ENCODE results near the gene SHC3. TPM values are rescaled to one million over a fixed set of nuclear protein-coding genes. Genes with fewer than 3 reads are reported as not detected.

Gene SHC3
- total and polyA plus RNA-seq, 2 of the 4 experiments (the other 2 are of a cell fraction): 4.5 to 13.3 TPM

DNA sequence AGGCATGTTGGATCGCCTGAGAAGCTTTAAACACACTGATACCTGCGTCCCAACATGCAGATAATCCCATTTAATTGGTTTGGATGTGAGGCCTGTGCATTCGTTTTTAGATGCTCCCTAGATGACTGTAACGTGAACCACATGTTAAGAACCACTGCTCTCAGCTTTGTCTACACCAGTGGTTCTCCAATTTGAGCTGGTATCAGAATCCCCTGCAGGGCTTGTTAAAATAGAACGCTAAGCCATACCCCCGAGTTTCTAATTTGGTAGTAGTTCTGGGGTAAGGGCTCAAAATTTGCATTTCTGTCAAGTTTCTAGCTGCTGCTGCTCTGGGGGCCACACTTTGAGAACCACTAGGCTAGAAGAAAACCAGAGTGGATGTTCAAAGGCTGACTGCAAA, 112.7 kb downstream of the SHC3 start:
- H2BK20ac ChIP-seq (ENCODE audit: low read depth, low read length): no peak overlapping the region
- H3K4me1 ChIP-seq (ENCODE audit: control insufficient read depth, insufficient read depth, low read length): no peaks in the 10 kb centered on the region
- no peak overlapping the region for H4K91ac ChIP-seq (ENCODE audit: insufficient read depth, low read depth, low read length)
- BruUV-seq (replicated peaks): no TSS peak
- H4K20me1 ChIP-seq (ENCODE audit: insufficient read depth, low read length): no peaks in the 10 kb centered on the region
- no peaks in the 10 kb centered on the region for H3K9me1 ChIP-seq (ENCODE audit: insufficient read depth, low read length)
- no peak overlapping the region for H3K23ac ChIP-seq (ENCODE audit: low read depth, low read length)
- no peak overlapping the region for H3K56ac ChIP-seq (ENCODE audit: extremely low read depth, insufficient read depth, low read length)
- no peak overlapping the region for H2AK5ac ChIP-seq (ENCODE audit: low read depth, low read length)
- H4K8ac ChIP-seq (ENCODE audit: low read depth in 2 of 2, low read length in 2 of 2): no peak overlapping the region
- ATAC-seq (ENCODE audit: low read depth) (no peak), DNase-seq (no peak)
- no peak overlapping the region for H3K4me2 ChIP-seq (ENCODE audit: low read depth, low read length)
- no peak overlapping the region for H3K4me3 ChIP-seq (ENCODE audit: insufficient read depth, low read depth, low read length)
- no peak overlapping the region for H4K5ac ChIP-seq (ENCODE audit: low read depth, low read length)
- H3K4ac ChIP-seq (ENCODE audit: low read depth, low read length): no peak overlapping the region
- H3K18ac ChIP-seq (ENCODE audit: low read depth, low read length): no peak overlapping the region
- no peaks in the 10 kb centered on the region for H3K27me3 ChIP-seq (ENCODE audit: control insufficient read depth, insufficient read depth, low read length)
- H2BK15ac ChIP-seq (ENCODE audit: low read depth, low read length): no peak overlapping the region
- no peak overlapping the region for H3K27ac ChIP-seq (ENCODE audit: insufficient read depth, low read length)
- 67% methylated on average over 2 of the region's 6 CpGs; no CpG with 5 or more reads in 1 of the 2 experiments for WGBS, 2 experiments (ENCODE audit: extremely low coverage in 2 of 2, insufficient read length in 1 of 2)
- no peak for TF ChIP-seq SMC3 (IDR thresholded peaks at IDR 0.05; ENCODE audit: low read depth, low read length)
- no peak for TF ChIP-seq POLR2A (IDR thresholded peaks at IDR 0.05; ENCODE audit: low read depth, low read length)
- TF ChIP-seq RAD21 (IDR thresholded peaks at IDR 0.05; ENCODE audit: low read length): no peak
- TF ChIP-seq FOS (IDR thresholded peaks at IDR 0.05; ENCODE audit: low read depth, low read length): no peak
- no peak for TF ChIP-seq CEBPB (IDR thresholded peaks at IDR 0.05; ENCODE audit: low read depth, low read length)
- TF ChIP-seq RCOR1 (IDR thresholded peaks at IDR 0.05; ENCODE audit: insufficient replicate concordance, low read length): no peak
- no peak for TF ChIP-seq MAFK (IDR thresholded peaks at IDR 0.05; ENCODE audit: low read depth, low read length)
- no peak for TF ChIP-seq RFX5 (IDR thresholded peaks at IDR 0.05; ENCODE audit: low read depth, low read length)
- TF ChIP-seq NFE2L2 (IDR thresholded peaks at IDR 0.05; ENCODE audit: low read depth, low read length): no peak
- TF ChIP-seq, protein P1, sequence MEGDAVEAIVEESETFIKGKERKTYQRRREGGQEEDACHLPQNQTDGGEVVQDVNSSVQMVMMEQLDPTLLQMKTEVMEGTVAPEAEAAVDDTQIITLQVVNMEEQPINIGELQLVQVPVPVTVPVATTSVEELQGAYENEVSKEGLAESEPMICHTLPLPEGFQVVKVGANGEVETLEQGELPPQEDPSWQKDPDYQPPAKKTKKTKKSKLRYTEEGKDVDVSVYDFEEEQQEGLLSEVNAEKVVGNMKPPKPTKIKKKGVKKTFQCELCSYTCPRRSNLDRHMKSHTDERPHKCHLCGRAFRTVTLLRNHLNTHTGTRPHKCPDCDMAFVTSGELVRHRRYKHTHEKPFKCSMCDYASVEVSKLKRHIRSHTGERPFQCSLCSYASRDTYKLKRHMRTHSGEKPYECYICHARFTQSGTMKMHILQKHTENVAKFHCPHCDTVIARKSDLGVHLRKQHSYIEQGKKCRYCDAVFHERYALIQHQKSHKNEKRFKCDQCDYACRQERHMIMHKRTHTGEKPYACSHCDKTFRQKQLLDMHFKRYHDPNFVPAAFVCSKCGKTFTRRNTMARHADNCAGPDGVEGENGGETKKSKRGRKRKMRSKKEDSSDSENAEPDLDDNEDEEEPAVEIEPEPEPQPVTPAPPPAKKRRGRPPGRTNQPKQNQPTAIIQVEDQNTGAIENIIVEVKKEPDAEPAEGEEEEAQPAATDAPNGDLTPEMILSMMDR (conservative IDR thresholded peaks at IDR 0.05; ENCODE audit: low read depth, low read length): no peak
- TF ChIP-seq MXI1 (IDR thresholded peaks at IDR 0.05; ENCODE audit: borderline replicate concordance, low read depth, low read length): no peak
- TF ChIP-seq CHD1 (IDR thresholded peaks at IDR 0.05; ENCODE audit: low read depth, low read length): no peak
- TF ChIP-seq MAZ (IDR thresholded peaks at IDR 0.05; ENCODE audit: borderline replicate concordance, low read depth, low read length): no peak
- no peak for TF ChIP-seq BHLHE40 (IDR thresholded peaks at IDR 0.05; ENCODE audit: low read depth, low read length)
- no peak overlapping the region for H2BK120ac ChIP-seq (ENCODE audit: low read depth, low read length)
- H3K36me3 ChIP-seq (ENCODE audit: control insufficient read depth, insufficient read depth, low read length): peaks cover 19% of the 10 kb centered on the region
- H3K9me3 ChIP-seq (ENCODE audit: control insufficient read depth, insufficient read depth, low read length): no peaks in the 10 kb centered on the region
- in situ Hi-C loops (cut with MboI; ENCODE audit: low sequenced_read_pairs) (no loop called here), intact Hi-C loops (cut with micrococcal nuclease) (no loop called here), dilution Hi-C loops (cut with HindIII; ENCODE audit: low sequenced_read_pairs, unreplicated experiment) (no loop called here)
- no peak overlapping the region for H3K14ac ChIP-seq (replicated peaks; ENCODE audit: low read depth, low read length)
- H2AFZ ChIP-seq (replicated peaks; ENCODE audit: low read length, poor library complexity): no peak overlapping the region
- CTCF ChIA-PET: no interaction called here
- no peak overlapping the region for H2AK9ac ChIP-seq (replicated peaks; ENCODE audit: low read depth, low read length, poor library complexity)
- POLR2A ChIA-PET (ENCODE audit: unreplicated experiment): no interaction called here
- H2BK5ac ChIP-seq (ENCODE audit: low read depth, low read length, poor library complexity, severe bottlenecking): no peak overlapping the region
- no peaks in the 10 kb centered on the region for H3K79me1 ChIP-seq (ENCODE audit: low read depth in 1 of 2, low read length in 2 of 2)
- no peak overlapping the region for H3K9ac ChIP-seq (ENCODE audit: low read depth, low read length)
